HL-60 (cell line): ENCODE results near the gene AKNA.

Source experiments
- DNase-seq, 2 experiments: peaks; one replicate each; pipeline ENCODE4 v3.0.0-alpha.2; 2010 to 2020; ENCODE audit warnings: low read depth in 1 of 2, low spot score in 1 of 2
- H3K27ac ChIP-seq: fragments of 250-450 bp; sonication (Bioruptor Pico); replicated peaks from 2 replicates; pipeline ENCODE4 v1.5.1; 2020; ENCODE audit warnings: mild to moderate bottlenecking, moderate library complexity
- H3K27me3 ChIP-seq: fragments of 250-450 bp; sonication (Bioruptor Pico); 2 replicates; pipeline ENCODE4 v1.5.1; 2021; ENCODE audit warnings: mild to moderate bottlenecking, moderate library complexity; ENCODE audit not compliant: insufficient read depth, poor library complexity, severe bottlenecking
- H3K4me3 ChIP-seq: replicated peaks from 2 replicates; pipeline ENCODE4 v1.5.1; 2011; ENCODE audit warnings: mild to moderate bottlenecking, control low read depth, low read length; ENCODE audit not compliant: insufficient read depth
- GABPA ChIP-seq: IDR thresholded peaks from 2 replicates; pipeline ENCODE4 v1.6.1; 2012; ENCODE audit warnings: low read depth
- POLR2AphosphoS5 ChIP-seq: IDR thresholded peaks from 2 replicates; pipeline ENCODE4 v1.6.1; 2012; ENCODE audit warnings: low read depth
- REST ChIP-seq: IDR thresholded peaks from 2 replicates; pipeline ENCODE4 v1.6.1; 2012; ENCODE audit warnings: low read depth; ENCODE audit not compliant: insufficient replicate concordance
- SPI1 ChIP-seq: IDR thresholded peaks from 2 replicates; pipeline ENCODE4 v1.6.1; 2012; ENCODE audit warnings: low read depth, mild to moderate bottlenecking, borderline replicate concordance
- TF ChIP-seq, protein P1 (sequence below): IDR thresholded peaks from one replicate; pipeline ENCODE4 v1.5.1; 2011; ENCODE audit warnings: low read length, control low read depth, inconsistent platforms; ENCODE audit not compliant: insufficient read depth

Gene AKNA

DNA sequence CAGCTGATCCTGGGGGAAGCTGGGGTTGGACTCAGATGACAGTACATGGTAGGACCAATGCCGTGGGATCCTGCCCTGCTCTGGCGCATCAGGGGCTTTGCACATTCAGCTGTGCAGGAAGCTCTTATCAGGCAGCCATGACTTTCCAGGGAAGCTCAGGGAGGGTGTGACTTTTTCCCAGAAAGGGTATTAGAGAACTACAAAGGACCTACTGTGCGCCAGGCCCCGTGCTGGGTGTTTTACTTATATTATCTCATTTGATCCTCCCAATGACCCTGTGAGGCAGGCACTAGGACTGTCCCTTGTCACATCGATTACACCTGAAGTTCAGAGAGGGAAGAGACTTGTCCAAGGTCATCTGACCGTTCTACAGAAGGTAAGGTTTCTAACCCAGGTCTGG is 23.7 kb upstream of the AKNA start:
- DNase-seq = no peak
- TF ChIP-seq POLR2AphosphoS5 = no peak
- TF ChIP-seq SPI1 = no peak
- no peak for TF ChIP-seq GABPA
- TF ChIP-seq, protein P1, sequence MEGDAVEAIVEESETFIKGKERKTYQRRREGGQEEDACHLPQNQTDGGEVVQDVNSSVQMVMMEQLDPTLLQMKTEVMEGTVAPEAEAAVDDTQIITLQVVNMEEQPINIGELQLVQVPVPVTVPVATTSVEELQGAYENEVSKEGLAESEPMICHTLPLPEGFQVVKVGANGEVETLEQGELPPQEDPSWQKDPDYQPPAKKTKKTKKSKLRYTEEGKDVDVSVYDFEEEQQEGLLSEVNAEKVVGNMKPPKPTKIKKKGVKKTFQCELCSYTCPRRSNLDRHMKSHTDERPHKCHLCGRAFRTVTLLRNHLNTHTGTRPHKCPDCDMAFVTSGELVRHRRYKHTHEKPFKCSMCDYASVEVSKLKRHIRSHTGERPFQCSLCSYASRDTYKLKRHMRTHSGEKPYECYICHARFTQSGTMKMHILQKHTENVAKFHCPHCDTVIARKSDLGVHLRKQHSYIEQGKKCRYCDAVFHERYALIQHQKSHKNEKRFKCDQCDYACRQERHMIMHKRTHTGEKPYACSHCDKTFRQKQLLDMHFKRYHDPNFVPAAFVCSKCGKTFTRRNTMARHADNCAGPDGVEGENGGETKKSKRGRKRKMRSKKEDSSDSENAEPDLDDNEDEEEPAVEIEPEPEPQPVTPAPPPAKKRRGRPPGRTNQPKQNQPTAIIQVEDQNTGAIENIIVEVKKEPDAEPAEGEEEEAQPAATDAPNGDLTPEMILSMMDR = no peak
- TF ChIP-seq REST = no peak
- Histone ChIP-seq H3K27ac (no peak overlapping the region), H3K4me3 (no peak overlapping the region), H3K27me3 (no peaks in the 10 kb centered on the region)

DNA sequence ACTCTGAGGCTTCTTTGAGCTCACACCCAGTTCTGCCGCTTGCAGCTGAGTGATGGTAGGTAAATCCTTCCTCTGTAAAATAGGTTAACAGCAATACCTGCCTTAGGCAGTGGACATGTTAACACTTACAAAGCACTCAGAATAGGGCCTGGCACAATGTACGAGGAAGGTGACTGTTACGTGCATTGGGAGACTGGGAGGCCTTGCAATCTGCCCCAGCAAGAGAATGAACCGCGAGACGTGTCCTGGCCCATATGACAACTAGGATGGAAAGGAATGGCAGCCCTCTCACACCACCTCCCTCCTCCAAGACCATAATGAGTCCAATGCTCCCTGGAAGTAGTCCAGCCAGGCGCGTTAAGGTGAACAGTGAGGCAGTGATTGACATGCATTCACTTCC is 23.1 kb upstream of the AKNA start:
- Histone ChIP-seq H3K27me3 (no peaks in the 10 kb centered on the region), H3K27ac (no peak overlapping the region), H3K4me3 (no peak overlapping the region)
- DNase-seq = no peak
- TF ChIP-seq, protein P1 = no peak
- TF ChIP-seq REST (no peak), GABPA (no peak), SPI1 (no peak), POLR2AphosphoS5 (no peak)

DNA sequence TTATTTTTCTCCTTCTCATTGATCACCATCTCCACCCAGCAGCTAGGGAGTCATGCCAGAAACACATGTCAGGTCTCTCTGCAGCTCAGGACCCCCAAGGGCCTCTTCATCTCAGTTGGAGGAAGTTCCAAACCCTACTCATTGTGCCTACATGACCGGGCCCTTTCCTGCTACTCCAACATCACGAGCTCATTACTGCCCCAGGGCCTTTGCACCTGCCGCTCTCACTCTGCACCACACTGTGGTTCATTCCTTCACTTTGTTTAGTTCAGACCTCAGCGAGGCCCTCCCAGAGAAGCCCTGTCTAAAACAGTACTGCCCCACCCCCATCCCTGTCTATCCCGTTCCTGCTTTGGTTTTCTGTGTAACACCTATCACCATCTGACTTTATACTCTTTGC is 22.1 kb upstream of the AKNA start:
- H3K27me3 ChIP-seq = no peaks in the 10 kb centered on the region
- TF ChIP-seq REST = no peak
- TF ChIP-seq, protein P1 = no peak
- TF ChIP-seq SPI1 = no peak
- TF ChIP-seq POLR2AphosphoS5 = no peak
- TF ChIP-seq GABPA = no peak
- H3K27ac ChIP-seq = no peak overlapping the region
- H3K4me3 ChIP-seq = no peak overlapping the region
- no peak for DNase-seq
